ENCODE results near the gene MRTFA.
"Not testable (repeated sequence)": the region's sequence is repeated elsewhere in the genome, so short reads cannot be mapped to it uniquely, and the experiment has no call there.

The MRTFA gene

DNA sequence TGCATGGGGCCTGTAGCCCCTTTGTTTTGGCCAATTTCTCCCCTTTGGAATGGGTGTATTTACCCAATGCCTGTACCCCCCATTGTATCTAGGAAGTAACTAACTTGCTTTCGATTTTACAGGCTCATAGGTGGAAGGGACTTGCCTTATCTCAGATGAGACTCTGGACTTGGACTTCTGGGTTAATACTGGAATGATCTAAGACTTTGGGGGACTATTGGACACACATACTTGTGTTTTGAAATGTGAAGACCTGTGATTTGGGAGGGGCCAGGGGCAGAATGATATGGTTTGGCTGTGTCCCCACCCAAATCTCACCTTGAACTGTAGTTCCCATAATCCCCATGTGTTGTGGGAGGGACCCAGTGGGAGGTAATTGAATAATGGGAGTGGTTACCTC, 82.5 kb downstream of the MRTFA start:
- DNase-seq (ENCODE audit: low read depth), result not testable (repeated sequence)

DNA sequence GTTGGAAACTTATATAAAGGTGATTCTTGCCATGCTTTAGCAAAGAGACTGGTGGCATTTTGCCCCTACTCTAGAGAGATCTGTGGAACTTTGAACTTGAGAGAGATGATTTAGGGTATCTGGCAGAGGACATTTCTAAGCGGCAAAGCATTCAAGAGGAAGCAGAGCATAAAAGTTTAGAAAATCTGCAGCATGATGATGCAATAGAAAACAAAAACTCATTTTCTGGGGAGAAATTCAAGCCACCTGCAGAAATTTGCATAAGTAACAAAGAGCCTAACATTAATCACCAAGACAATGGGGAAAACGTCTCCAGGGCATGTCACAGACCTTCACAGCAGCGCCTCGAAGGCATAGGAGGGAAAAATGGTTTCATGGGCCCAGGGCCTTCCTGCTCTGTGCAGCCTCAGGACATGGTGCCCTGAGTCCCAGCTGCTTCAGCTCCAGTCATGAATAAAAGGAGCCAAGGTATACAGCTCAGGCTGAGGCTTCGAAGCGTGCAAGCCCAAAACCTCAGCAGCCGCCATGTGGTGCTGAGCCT, 83.4 kb downstream of the MRTFA start:
- no peak for DNase-seq (ENCODE audit: low read depth)

DNA sequence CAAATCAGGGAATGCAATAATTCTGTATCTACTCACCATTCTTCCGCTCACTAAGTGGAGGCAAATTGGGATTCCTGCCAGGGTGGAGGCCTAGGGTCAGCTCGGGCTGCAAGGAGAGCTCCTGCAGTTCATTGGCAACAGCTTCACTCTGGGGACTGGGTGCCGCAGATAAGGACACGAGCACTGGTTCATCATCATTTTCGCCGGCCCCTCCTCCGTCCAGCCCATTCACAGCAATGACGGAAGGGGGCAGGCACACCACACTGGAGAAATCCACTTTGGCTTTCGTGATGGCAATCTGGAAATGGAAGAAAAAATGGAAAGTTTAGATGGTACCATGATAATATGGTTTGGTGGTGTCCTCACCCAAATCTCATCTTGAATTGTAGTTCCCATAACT, 84.4 kb downstream of the MRTFA start:
- DNase-seq (ENCODE audit: low read depth), result no peak

DNA sequence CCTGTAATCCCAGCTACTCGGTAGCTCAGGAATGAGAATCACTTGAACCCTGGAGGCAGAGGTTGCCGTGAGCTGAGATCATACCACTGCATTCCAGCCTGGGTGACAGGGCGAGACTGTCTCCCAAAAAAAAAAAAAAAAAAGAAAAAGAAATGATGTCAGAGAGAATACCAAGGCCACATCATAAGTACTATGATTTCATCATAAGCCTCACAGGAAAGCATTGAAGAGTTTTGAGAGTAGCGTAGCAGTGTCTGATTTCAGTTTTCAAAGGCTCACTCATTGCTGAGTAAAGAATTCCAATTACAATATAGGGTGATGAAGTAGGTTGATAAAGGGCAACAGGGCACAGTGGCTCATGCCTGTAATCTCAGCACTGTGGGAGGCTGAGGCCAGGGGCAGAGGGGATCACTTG, 88.8 kb downstream of the MRTFA start:
- DNase-seq (ENCODE audit: low read depth), result no peak

DNA sequence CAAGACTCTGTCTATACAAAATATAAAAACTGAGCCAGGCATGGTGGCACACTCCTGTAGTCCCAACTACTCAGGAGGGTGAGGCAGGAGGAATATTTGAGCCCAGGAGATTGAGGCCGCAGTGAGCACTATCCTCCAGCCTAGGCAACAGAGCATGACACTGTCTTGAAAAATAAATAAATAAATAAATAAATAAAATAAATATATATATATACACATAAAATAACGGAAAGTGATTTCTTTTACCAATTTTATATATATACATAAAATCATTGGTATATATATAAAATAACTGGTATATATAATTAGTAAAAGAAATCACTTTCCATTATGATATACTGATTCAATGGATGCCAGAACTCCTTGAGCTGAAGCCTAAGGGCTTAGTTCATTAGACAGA, 91.8 kb downstream of the MRTFA start:
- DNase-seq (ENCODE audit: low read depth), result no peak

DNA sequence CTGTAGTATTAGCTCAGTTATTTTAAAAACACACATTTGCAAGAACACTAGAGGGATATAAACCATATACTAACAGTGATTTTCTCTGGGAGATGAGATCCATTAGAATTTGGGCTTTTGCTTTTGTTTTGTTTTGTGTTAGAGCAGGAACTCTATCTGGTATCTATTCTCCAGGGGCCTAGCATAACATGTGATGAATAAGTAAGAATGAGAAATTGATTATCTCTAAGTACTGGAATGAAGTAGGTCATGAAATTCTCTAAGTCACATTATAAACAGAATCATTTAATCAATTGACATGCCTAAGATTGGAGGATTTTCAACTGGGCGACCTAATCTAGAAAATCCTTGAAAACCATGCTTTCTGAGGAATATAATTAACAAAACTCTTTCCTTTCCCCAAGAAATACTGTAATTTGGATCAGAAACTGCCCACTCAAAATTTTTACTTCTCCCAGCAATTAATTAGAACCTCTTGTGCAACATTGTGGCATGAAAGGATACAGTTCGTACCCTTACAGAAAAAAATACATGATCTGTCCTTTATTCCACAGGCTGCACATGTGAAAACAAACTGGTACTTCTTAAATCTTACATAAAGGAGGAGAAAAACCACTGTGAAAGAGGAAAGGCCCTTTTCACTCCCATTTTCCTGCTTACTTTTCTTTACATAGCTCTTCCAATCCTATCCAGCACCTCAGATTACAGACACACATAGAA, 93.5 kb downstream of the MRTFA start:
- no peak for DNase-seq (ENCODE audit: low read depth)

DNA sequence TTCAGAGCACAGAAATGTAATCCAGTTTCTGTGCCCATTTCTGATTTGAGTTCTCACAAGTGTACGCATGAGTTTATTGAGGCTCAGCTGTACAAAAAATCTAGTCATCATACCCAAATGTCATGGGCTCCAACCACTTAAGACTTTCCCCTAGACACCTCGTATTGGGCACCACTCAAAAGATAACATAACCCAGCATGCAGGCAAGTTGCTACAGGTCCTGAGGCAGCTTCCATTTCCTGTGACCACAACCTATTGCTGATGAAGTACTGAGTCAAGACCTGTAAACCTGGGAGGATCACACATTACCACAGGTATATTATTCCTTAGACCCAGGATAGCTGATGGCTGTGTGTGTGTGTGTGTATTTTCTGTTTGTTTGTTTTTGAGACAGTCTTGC, 95.2 kb downstream of the MRTFA start:
- DNase-seq (ENCODE audit: low read depth), result no peak

DNA sequence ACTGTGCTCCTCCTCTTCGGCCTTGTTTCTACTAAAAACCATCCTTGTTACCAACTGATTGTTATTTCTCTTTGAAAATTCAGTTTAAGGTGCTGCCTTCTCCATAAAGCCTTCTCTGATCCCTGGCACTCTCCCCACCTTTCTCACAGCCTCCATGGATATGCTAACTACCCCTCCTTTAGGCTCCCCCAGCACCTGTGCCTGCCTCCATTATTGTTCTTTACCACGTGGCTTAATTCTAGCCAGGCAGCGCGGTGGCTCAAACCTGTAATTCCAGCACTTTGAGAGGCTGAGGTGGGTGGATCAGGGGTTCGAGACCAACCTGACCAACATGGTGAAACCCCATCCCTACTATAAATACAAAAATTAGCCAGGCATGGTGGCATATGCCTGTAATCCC, 96.3 kb downstream of the MRTFA start:
- no peak for DNase-seq (ENCODE audit: low read depth)

DNA sequence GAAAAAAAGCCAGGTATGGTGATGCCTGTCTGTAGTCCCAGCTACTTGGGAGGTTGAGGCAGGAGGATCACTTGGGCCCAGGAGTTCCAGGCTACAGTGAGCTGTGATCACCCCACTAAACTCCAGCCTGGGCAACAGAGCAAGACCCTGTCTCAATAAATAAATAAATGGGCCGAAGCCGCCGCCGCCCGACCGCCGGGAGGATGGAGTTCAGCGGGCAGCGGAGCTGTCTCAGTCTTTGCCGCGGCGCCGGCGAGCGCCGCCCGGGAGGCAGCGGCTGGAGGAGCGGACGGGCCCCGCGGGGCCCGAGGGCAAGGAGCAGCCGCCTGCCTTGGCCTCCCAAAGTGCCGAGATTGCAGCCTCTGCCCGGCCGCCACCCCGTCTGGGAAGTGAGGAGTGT, 100.4 kb downstream of the MRTFA start:
- not testable (repeated sequence) for DNase-seq (ENCODE audit: low read depth)

DNA sequence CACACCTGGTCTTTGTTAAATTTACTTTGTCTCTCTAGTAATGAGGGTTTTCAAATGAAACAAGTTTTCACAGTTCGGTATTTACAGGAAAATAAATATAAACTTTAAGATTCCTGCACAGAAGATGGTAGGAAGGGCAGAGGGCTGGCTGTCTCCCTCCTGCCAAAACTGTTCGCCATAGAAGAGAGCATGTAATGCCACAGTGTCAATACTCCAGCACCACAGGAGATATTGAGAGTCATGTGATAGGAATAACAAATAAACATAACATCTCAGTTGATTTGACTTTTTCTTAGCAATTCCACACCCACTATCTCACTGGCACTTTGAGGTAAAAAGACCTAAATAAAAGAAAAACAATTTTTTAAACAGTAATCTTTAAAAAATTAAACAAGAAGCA, 100.9 kb downstream of the MRTFA start:
- DNase-seq (ENCODE audit: low read depth), result no peak

DNA sequence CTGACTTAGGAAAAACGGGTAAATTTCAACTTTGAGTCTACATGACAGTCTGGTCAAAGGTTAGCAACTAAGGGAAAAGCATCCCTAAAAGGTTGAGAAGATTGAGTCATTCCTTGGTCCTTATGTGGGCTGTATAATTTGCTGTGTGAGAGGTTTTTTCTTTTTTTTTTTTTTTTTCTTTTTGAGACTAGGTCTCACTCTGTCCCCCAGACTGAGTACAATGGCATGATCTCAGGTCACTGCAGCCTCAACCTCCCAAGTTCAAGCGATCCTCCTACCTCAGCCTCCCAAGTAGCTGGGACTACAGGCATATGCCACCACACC, 101.4 kb downstream of the MRTFA start:
- DNase-seq (ENCODE audit: low read depth), result no peak

DNA sequence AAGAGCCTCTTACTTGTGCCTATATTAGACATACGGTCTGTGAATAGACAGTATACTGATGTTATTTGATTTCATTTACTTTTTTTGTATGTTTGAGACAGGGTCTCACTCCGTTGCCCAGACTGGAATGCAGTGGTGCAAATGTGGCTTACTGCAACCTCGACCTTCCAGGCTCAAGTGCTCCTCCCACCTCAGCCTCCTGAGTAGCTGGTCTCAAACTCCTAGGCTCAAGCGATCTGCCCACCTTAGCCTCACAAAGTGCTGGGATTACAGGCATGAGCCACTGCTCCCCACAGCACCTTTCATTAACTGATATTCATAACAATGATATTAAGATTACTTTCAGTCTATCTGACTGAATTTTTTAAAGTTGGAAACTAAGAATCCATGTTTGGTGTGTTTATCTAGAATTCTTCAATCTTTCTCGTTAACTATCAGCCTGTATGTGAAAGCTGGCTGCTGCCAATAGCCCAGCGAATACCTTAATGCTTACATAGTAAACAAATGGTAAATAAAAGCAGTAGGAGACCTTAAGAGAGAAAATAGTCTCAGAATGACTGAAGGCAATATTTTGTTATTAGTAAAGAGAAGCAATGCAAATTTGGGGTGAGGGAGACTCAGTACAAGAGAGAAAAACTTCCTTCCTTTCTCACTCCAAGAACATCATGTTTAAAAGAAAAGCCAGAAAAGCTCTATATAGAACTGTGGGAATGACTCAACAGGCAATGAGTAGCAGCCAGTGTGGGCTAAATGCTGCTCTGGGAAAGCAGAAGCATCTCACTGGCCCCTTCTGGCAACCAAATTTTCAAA, 101.9 kb downstream of the MRTFA start:
- no peak for DNase-seq (ENCODE audit: low read depth)

DNA sequence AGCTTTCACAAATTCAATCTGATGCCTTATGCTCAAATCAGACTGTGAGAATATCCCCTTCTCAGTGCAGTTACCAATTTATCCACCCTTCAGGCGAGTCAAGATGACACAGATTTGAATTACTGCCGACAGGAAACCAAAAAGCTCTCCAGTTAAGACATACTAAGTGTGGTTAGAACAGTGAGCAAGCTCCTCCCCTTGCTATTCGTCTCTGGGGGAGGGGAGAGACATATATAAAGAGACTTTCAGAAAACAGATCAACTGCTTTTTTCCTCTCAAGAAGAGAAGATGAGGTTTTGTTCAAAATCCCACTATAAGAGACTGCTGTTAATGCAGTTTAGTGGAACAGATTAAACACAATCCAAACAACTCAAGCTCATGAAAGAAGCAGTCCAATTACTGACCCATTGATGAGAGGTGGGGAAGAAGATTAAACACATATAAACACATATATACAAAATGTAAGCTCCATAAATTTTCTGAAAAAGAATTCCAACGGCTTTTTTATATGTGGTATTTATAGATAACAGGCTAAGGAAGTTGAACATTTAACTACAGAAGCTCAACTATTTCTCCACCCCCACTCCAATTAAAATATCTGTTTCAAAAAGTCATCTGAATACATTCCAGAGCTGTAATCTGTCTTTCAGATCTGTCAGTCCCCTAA, 102.7 kb downstream of the MRTFA start:
- DNase-seq (ENCODE audit: low read depth), result no peak

DNA sequence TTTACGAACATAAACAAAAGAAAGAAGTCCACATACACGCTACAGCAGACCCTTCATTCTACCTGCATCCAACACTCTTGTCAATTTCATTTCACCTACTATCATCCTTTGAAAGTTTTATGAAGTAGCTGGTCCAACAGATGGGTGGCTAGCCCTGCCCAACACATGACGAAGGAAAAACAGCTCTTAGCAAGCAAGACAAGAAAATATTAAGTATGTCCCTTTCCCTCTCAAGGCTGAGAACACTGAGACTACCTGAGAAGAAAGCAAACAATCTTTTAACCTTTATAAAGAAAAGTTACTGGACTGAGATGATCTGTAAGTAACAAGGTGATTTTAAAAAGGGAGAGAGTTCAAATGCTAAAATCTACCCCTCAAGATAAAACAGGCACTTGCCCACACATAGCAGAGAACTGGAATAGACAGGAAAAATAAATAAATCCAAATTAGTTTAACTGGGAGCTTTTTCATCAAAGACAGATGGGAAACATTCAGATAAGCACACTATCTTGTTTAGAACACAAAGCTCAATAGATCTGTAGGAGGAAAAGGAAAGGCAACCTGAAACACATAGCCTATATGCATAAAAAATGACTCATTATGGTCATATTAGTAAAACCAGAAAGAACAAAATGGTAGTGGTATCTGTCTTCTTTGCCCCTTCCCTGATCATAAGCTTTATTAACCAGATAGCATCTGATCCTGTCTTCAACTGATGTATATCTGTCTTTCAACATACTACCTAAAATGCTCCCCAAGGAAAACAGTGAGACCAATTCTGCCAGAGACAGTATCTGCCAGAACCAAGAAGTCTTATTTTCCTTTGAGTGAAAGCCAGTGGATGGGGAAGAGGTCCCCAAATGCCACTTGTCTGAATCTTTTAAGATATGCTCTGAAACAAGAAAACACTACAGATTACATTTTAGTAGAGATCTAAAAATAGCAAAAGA, 104.3 kb downstream of the MRTFA start:
- DNase-seq (ENCODE audit: low read depth), result no peak

DNA sequence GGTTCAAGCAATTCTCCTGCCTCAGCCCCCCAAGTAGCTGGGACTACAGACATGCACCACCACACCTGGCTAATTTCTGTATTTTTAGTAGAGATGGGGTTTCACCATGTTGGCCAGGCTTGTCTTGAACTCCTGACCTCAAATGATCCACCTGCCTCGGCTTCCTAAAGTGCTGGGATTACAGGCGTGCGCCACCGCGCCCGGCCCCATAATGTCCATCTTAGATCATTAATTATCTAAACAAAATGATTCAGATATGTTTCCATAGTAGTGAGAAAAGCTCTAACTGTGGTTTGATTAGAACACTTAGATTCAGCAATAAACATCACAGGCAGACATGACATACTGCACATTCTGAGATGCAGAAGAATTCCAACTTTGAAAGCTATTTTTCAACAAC, 106.1 kb downstream of the MRTFA start:
- DNase-seq (ENCODE audit: low read depth), result not testable (repeated sequence)

DNA sequence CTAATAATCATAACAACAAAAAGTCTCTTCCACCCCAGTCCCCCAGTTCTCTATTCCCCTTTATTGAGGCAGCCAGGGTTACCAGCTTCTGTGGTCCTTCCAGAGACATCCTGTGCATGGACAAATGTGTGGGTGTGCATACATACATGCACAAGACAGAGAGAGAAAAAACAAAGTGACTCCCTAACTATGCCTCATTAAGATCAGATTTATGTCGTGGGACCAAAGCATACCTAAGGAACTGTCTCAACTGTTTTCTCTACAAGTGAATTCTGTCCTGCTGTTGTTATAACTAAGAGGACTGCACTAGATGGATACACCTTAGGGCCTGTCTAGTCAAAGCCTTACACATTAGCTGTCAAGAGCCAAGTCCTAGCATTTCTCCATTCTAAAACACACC, 106.7 kb downstream of the MRTFA start:
- no peak for DNase-seq (ENCODE audit: low read depth)

DNA sequence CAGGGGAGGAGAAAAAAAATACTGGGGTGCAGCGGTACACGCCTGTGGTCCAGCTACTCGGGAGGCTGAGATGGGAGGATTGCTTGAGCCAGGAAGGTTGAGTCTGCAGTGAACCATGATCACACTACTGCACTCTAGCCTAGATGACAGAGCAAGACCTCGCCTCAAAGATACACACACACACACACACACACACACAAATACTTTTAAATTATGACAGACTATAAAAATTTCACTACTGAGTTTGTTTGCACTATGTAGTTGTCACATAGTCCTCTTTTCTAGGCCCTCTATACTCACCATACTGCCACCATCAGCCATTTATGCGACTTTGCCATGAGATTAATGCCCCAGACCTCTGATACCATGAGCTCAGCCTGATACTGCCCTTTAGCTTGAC, 109.6 kb downstream of the MRTFA start:
- DNase-seq (ENCODE audit: low read depth), result no peak

DNA sequence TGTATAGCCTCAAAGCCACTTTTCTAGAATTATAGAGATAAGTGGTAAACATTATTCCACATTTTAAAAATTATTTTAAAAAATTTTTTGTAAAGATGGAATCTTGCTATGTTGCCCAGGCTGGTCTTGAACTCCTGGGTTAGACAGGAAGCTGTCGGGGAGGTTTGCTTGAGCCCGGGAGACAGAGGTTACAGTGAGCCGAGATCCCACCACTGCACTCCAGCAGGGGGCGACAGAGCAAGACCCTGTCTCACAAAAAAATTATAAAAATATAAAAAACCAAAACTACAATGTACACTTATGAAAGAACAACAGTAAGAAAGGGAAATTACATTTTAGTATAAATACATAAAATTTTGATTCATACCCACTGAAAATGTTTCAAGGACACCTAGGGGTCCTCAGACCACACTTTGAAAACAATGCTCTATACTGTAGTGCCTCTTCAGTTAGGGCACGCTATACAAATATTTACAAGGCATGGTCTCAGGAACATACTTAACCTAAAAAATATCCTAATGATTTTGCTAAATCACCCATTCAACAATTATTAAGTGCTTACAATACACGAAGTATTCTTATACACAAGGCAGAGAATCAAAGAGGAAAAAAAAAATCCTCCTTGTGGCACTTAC, 111.2 kb downstream of the MRTFA start:
- DNase-seq (ENCODE audit: low read depth), result peak; percentile 51

DNA sequence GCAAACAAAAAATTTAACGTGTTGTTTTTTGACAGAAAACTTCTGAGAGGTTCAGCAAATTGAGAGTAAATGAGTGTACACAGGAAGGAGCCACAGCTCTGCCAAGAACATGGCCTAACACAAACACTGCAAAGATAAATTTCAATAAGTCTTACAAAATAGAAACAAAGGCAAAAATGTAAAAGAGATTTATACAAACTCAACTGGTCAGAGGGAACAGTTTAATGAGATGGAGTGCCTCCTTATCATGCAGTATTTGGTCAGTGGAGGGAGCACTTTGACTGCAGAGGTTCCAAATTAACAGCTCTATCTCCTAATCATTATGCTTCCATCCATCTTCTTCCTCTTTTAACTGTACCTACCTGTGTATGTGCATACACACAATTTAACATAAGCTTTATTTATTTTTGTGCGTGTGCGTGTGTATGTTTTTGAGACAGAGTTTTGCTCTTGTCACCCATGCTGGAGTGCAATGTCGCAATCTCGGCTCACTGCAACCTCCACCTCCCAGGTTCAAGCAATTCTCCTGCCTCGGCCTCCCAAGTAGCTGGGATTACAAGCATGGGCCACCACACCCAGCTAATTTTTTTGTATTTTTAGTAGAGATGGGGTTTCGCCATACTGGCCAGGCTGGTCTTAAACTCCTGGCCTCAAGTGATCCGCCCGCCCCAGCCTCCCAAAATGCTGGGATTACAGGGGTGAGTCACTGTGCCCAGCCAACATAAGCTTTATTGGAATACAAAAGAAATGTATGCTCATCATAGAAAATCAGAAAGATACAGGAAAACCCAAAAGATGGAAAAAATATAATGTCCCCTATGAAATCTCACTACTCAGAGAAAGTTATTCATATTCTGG, 111.9 kb downstream of the MRTFA start:
- DNase-seq (ENCODE audit: low read depth), result no peak

DNA sequence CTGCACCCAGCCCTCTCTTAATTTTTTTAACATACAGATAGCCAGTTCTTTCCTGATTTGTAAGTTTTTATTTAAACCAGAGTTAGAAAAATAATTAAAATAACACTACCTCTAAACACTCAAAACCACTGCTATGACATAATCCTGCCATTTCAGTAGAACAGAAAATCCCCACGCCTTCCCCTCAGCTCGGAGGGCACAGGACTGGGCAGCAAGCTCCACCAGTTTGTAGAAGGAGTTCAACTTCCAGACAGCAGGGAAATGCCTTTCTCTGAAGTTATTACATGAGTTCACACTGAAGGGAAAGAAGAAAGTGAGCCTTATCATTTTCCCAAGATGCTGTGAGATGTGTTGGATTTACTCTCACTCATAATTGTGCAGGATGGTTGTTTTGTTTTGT, 114.4 kb downstream of the MRTFA start:
- DNase-seq (ENCODE audit: low read depth), result no peak

Measured in stimulated activated CD8-positive, alpha-beta memory T cell treated with anti-CD3 and anti-CD28 coated beads, Interleukin-7, amount 100 ng/mL, for 24 hours (primary cell).